HFFc6 (cell line): ENCODE data around the gene APEH. TPM values are rescaled to one million over a fixed set of nuclear protein-coding genes. Genes with fewer than 3 reads are reported as not detected.

Experiments
- DNase-seq: peaks from one replicate; pipeline ENCODE4 v3.0.0-alpha.2; 2018
- H3K27ac Mint-ChIP-seq: 2 replicates; pipeline ENCODE4 v1.8.0; 2020; ENCODE audit warnings: mild to moderate bottlenecking, mixed read lengths
- H3K27me3 Mint-ChIP-seq: 2 replicates; pipeline ENCODE4 v1.8.0; 2021; ENCODE audit warnings: mild to moderate bottlenecking, moderate library complexity, mixed read lengths; ENCODE audit not compliant: insufficient read depth
- H3K36me3 Mint-ChIP-seq: 2 replicates; pipeline ENCODE4 v1.8.0; 2021; ENCODE audit warnings: low read depth, mixed read lengths
- H3K4me1 Mint-ChIP-seq: 2 replicates; pipeline ENCODE4 v1.8.0; 2020; ENCODE audit warnings: low read depth, mixed read lengths
- H3K4me3 Mint-ChIP-seq: 2 replicates; pipeline ENCODE4 v1.8.0; 2020; ENCODE audit warnings: mild to moderate bottlenecking, moderate library complexity, mixed read lengths
- H3K9me3 Mint-ChIP-seq: 2 replicates; pipeline ENCODE4 v1.8.0; 2020; ENCODE audit warnings: mild to moderate bottlenecking, mixed read lengths
- CTCF ChIP-seq: fragments of 200-600 bp; sonication (generic); IDR thresholded peaks from 2 replicates; pipeline ENCODE4 v1.5.0; 2021; ENCODE audit warnings: antibody characterized with exemption, mild to moderate bottlenecking
- total RNA-seq, 6 experiments: library from RNA; stranded (reverse); fragmentation: NEBNext Ultra II Directional; extraction: Animal tissue kit (Norgen Biotek cat#: 25700); gene quantifications; 2 replicates in 1 of 6; 3 replicates in 5 of 6; pipeline ENCODE4 v1.2.3, GENCODE V29; 2021

Gene APEH
- total RNA-seq, 6 experiments from 2014 or later, result 98.5 to 126 (median 112) TPM

DNA sequence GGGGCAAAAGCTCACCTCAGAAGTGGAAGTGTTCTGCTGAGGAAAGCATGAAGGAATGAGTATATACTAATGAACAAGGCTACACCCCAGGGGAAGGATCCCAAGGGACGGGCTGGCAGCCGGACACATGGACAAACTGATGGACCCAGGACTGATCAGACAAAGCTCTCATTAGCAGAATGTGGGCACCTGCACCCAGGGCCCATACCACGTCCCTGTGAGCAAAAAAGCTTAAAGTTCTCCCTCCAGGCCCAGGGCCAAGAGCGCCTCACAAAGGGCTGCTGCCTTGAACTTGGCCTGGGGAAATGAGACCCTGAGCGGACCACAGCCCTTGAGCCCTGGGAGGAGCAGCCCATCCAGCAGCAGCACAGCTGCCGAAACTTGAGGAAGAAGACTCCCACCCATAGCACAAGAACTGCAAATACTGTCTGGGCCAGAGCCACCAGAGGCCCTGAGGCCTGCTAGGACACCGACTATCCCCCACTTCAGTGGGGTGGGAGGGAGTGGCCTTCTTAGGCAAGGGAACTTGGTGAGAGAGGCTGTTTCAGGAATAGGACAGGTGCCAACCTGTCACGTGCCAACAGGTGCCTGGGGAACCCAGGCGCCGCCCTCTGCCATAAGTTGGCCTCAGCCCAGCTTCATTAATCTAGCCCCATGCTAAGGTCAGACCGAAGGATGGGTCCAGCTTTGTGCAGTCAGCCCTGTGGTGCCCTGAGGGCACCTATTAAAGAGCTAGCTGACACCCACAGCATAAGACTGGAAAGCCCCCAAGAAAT is 51.9 kb downstream of the APEH start:
- no peak for TF ChIP-seq CTCF
- Mint-ChIP-seq H3K27me3 (peaks cover 12% of the 10 kb centered on the region), H3K9me3 (no peaks in the 10 kb centered on the region), H3K27ac (peak overlapping the region; percentile 22; the same call in 1 of the 2 replicates), H3K4me1 (peaks cover 19% of the 10 kb centered on the region), H3K4me3 (no peak overlapping the region), H3K36me3 (peaks cover 18% of the 10 kb centered on the region; the same call in 1 of the 2 replicates)
- DNase-seq, result no peak

DNA sequence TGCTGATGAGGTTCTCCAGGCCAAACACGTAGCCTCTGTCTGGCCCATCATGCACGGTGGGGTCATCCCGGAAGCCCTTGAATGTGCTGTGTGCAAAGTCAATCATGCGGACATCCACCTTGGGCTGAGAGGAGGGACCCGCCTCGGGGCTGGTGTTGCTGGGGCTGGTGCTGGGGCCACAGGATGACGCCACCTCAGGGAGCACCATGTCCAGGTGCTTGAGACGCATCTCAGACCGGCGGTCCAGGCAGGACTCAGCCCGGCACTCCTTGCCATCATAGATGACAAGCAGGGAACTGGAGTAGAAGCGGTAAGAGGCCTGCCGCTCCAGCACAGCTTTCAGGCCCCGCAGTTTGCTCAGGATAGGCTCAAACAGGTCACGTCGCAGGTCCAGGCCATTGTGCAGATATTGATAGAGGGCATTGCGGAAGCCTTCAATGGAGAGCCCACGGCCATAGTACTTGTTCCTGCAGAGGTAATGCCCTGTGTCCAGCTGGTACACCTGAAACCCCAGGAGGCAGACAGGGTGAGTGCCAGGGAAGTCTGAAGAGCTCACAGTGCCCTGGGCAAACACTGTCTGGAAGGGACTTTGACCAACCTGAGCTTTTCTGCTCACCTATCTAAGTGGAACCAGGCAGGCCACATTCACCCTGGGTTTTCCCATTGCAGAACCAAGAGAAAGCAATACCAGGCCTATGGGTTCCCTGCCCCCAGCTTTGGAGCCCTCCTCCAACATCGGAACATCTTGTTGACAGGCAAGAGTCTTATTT is 53.2 kb downstream of the APEH start:
- Mint-ChIP-seq H3K4me3 (no peak overlapping the region), H3K9me3 (no peaks in the 10 kb centered on the region), H3K36me3 (peaks cover 19% of the 10 kb centered on the region; the same call in 1 of the 2 replicates), H3K27ac (no peak overlapping the region), H3K4me1 (peaks cover 19% of the 10 kb centered on the region), H3K27me3 (peaks cover 8% of the 10 kb centered on the region)
- TF ChIP-seq CTCF, result no peak
- DNase-seq, result no peak

GRCh38 chr3:49727924-49728361 is 53.8 kb downstream of the APEH start:
- Mint-ChIP-seq H3K27me3 (peaks cover 8% of the 10 kb centered on the region), H3K4me1 (peaks cover 13% of the 10 kb centered on the region), H3K27ac (no peak overlapping the region), H3K36me3 (peaks cover 18% of the 10 kb centered on the region; the same call in 1 of the 2 replicates), H3K4me3 (no peak overlapping the region), H3K9me3 (no peaks in the 10 kb centered on the region)
- no peak for DNase-seq
- TF ChIP-seq CTCF, result no peak

DNA sequence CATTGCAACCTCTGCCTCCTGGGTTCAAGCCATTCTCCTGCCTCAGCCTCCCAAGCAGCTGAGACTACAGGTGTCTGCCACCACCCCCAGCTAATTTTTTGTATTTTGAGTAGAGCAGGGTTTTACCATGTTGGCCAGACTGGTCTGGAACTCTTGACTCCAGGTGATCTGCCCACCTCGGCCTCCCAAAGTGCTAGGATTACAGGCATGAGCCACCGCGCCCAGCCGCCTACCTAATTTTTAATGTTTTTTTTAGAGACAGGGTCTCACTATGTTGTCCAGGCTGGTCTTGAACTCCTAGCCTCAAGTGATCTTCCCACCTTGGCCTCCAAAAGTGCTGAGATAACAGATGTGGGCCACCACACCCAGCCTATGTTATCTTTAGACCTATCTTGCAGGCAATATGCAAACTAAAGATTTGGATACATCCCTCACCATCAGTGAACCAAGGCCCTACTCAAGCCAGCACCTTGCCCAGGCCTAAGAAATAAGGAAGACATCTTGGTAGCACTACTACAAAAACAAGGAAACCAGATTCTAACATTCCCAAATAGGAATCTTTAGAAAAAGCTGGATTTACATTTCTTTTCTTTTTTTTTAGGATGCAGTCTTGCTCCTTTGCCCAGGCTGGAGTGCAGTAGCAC is 55.9 kb downstream of the APEH start:
- DNase-seq, result no peak
- Mint-ChIP-seq H3K27ac (no peak overlapping the region), H3K4me3 (no peak overlapping the region), H3K27me3 (no peaks in the 10 kb centered on the region; the same call in none of the 2 replicates), H3K36me3 (peaks cover 20% of the 10 kb centered on the region; the same call in 1 of the 2 replicates), H3K4me1 (no peaks in the 10 kb centered on the region), H3K9me3 (no peaks in the 10 kb centered on the region)
- no peak for TF ChIP-seq CTCF

DNA sequence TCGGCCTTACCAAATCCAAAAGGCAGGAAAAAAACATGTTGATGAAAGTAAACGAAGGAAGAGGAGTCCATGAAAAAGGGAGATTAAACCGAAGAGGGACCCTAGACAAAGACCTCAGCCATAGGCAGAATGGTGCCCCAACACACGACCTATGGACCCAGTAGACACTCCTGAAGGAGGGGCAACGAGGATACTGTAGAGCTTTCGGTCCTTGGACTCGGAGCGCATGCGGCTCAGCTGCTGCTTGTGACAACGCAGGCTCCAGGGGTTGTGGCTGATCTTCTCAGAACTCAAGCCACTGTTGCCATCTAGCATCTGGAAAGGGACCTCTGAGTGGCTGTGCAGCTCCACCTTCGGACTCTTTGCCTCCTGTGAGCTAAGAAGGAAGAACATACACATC is 58.4 kb downstream of the APEH start:
- Mint-ChIP-seq H3K4me3 (no peak overlapping the region), H3K4me1 (no peaks in the 10 kb centered on the region), H3K9me3 (no peaks in the 10 kb centered on the region), H3K36me3 (peaks cover 30% of the 10 kb centered on the region), H3K27me3 (no peaks in the 10 kb centered on the region; the same call in none of the 2 replicates), H3K27ac (no peak overlapping the region)
- no peak for TF ChIP-seq CTCF
- no peak for DNase-seq
